HG02943 (cell line): ENCODE data around the gene MET.

ENCODE experiments used
- ATAC-seq: cut with Tn5 transposase; IDR thresholded peaks from one replicate; pipeline ENCODE4 v1.9.1; 2021; ENCODE audit warnings: mild to moderate bottlenecking, low read depth, moderate library complexity; ENCODE audit not compliant: unreplicated experiment

MET gene

DNA sequence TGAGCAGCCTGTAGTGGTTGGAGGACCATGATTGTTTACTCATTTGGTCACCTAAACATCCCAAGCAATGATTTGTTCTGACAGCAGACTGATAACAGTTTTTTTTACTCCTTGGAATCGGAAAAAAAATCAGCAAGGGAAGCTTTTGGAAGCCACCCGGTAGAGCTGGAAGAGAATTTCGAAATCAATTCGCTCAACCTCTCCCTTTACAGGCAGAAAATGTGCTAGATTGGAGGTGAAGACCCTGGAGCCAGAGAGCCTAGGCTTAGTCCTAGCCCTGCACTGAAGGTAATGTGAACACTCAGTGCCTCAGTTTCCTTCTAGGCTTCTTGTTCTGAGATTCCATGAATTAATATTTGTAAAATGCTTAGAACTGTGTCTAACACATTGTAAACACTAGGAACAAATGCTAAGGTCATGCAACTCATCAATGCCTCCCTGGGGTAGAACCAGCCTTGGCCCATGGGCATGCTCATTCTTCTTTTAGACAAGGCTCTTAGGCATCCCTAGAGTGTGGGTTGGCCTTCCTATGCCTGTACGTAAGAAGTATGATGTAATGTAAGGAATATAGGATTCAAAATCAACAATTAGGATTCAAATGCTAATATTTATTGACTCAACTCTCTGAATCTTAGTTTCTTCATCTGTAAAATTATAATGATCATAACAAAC lies 52.7 kb downstream of the MET start:
- no peak for ATAC-seq

DNA sequence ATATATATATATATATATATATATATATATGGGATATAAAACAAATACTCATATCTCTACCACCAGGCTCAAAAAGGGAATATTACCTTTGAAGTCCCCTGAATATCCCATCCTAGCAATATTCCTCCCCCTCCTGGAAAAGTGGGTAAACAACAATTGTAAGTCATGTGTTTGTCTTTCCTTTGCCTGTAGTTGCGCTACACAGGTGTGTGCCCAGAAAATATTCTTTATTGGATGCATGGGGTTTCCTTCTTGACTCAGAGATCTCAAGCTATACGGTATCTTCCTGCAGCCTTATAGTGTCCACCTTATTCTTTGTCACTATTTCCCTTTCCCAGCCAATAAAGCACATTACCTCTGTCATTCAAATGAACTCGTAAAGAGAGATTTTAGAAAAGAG lies 54.2 kb downstream of the MET start:
- ATAC-seq: no peak

DNA sequence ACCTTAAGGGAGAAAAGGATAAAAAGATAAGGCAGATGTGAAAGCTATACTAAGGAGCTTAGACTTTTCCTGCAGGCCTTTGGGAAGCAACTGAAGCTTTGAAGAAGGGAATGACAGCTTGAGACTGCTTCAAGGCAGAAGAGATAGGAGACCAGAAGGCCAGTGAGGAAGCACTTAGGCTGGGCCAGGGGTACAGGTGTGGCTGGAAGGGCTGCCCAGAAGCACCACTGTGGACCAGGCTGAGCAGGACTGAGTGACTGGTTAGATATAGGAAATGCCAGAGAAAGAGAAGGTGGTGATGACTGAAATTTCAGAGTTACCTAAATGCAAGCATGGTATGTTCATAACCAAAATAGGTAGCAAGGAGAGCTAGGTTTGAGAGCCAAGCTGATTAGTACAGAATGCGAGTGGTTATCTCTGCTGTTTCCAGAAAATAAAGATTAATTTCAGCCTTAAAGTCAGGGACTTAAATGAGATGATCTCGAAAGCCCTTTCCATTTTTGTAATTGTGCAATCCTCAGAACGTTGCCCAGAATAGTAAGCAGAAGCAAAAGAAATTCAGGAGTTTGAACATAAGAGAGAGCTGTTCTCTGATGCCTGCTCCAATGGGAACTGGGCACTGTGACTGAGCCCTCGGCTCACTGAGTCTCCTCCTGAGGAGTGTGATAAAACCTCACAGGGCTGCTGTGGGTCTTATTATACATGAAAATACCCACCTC lies 54.9 kb downstream of the MET start:
- no peak for ATAC-seq

DNA sequence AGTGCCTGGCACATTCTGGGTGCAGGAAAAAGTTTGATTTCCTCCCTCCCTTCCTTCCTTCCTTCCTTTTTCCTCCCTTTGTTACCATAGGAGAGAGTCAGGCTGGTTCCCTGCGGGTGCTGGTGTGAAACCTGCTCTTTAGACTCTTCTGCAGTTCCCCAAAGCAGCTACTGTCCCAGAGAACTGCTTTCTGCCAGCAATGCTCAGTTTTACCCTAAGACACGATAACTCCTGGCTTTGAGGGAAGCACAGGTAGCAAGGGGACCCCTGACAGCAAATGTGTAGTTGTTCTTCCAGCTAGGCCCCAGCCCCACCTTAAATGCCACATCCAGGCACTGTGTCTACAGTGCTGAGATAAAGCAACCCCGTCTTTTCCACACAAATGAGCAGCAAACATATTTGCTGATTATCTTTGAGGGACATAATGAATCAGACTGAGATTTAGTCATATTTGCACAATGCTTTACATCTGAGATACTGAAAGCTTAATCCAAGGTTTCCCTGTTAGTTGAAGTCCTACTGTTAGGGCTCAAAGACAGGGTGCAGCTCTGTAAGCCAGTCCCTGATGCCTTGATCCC lies 55.5 kb downstream of the MET start:
- ATAC-seq: no peak

DNA sequence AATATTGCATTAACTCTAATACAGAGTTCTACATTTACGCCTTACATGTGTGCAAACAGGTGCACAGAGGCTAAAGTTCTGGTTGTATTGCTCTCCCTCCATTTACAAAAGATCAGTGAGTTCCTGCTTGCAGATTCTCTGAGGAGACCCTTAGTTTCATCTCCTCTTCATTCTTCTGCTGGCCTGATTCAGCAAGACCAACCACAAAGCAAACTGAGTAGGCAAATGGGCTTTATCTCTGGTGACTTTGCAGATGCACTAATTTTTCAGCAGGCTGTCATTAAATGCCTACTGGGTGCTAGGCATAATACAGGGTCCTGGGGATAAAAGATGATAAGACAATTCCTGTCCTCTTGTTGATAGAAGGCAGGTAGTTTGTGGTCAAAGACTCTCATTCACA lies 56.4 kb downstream of the MET start:
- no peak for ATAC-seq

DNA sequence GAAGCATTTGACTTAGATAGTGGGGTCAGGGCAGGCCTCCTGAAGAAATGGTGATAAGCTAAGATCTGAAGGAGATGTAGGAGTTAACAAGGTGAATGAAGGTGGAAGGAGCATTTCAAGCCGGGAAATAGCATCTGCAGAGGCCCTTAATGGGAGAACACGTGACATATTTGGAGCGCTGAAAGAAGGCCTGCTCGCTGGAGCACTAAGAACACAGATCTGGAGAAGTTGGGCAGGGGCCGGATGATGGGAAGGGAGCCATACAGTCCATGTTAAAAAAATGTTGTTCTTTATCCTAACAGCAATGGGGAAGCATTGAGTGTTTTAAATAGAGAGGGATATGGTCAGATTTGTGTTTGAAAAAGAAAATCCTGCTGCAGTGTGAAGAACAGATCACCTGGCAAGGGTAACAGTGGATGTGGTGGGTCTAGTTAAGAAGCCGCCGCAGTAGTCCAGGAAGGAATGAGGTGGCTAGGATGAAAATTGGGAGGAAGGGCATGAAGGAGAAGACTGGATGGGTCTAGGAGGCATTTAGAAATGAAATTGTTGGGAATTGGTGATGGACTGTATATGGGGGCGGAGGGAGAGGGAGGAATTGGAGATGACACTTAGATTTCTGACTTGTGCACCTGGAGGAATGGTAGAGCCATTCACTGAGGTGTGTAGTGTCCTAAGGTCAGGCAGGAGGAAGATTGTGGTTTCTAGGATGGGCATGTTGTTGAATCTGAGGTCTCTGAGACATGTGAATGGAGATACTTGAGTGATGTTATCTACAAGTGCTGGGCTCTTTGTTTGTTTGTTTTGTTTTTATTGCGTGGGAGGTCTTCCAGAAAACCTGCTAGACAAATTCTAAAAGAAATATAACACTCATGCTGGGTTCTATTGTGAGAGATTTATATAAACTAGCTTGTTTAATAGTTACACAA lies 58.4 kb downstream of the MET start:
- no peak for ATAC-seq

DNA sequence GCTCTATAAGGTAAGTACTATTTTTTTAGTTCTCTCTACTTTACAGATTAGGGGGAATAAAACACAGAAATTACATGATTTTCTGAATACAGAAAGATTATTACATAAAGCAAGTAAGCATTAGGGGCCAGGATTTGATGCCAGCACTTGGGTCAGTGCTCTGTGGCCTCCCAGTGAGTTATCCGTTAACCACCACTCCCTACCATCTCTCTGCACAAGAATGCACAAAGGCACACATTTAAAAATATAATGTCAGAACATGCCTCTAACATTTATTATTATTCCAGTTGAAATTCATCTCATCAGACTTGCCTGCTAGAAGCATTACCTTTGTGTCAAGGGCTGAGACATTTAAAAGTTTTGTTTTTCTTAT lies 59.0 kb downstream of the MET start:
- ATAC-seq: no peak

DNA sequence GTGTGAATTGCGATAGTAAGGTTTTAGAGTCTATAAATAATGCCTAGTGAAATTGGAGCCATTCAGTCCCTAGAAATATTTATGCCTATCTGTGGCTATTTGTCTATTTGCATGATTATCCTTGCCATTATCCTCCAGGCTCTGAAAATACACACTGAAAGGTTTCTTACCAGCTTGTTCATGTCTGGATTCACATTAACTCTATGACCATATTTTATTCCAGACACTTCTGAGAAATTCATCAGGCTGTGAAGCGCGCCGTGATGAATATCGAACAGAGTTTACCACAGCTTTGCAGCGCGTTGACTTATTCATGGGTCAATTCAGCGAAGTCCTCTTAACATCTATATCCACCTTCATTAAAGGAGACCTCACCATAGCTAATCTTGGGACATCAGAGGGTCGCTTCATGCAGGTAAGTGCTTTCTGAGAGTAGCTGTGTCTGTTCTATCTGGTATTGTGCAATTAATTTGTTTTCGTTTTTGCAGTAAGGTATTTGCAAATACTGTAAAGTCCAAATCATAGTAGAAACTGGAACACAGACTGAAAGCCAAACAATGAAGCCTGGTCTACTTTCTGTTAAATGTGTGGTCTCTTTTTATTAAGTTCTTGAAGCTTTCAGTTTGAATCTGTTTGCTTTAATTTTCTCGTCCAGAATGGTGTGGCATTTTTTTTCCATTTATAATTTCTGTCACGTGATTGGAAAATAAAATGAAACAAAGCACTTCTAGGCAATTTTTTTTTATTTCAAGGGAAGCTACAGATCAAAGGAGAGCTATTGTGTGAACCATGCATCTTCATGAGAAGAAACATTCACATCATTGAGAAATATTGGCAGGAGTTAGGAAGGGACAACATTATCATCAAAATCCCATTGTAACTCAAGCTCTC lies 59.7 kb downstream of the MET start:
- ATAC-seq: no peak

DNA sequence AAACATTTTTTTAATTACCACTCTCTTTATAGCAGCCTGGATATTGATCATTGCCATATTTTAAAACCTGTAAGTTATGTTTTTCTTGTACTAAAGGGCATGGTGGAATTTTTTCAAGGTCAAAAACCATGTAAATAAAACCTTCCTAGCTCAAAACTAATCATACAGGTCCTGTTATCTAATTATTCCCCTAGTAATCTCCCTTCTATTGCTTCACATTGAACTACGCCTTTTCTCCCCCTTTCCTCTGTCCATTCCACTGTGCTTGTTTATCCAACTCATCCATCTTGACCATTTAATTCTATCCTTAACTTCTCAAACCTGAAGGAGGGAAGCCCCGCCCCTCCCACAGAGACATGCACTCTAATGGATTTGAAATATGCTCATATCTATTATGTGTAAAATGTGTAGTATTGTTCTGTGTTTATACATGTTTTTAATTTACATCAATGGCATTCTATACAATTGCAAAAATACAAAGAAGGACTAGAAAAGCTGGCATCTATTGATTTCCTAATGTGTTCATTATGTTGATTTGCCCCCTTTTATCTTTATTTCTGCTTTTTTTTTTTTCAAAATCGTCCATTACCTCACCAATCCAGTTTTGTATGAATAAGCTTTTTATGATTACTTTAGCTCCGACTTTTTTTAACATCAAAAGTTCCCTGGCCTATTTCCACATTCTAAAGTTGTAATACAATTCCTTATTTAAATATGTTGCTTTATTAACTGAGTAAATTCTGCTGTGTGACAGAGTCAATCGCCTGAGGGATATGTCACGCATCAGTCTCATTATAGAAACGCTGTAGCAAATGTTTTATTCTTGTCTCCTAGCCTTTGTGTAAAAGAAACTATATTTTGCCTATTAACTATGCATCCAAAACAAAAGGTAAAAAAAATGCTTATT lies 61.0 kb downstream of the MET start:
- no peak for ATAC-seq

DNA sequence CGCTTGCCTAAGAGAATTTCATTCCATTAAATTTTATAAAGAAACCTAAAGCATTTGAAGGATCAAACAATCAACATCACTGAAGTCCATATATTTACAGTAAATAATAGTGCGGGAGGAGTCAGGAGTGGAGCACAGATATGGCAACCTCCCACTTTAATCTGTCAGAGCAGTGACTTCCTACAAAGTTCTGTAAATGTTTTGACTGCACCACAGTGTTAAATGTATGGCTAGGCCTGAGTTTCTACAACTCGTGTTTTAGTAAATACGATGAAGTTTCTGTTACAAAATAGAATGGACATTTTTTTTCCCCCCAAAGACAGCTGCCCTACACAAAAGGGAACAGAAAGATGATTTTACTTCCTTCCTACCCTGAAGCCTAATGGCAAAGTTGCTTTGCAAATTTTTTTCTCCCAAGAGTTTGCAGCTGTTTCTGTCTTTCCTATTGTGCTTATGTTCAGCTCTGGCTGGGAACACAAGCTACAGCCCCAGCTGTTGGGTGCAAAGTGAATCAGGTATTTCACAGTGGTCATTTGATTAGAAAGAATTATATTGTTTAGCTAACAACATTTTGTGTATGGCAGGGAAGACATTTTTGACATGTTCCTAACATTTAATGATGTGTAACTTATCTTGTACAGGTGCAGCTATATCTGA lies 62.1 kb downstream of the MET start:
- no peak for ATAC-seq

DNA sequence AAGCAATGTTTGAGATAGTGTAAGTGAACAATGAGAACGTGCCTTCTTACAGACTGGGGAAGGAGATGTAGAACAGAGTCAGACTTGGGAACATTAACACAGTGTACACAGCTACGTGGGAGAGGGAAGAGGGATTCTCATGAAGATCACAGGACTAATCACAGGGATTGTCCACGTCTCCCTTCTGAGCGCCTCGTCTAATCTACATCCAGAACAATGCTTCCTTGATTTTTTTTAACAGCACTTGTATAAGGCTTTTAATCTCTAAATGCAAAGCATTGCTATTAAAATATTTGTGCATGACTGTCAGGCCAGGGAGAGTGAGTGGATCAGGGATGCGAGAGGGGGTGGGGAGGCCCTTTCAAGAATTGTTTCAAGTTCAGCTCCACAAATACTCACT lies 62.7 kb downstream of the MET start:
- no peak for ATAC-seq

DNA sequence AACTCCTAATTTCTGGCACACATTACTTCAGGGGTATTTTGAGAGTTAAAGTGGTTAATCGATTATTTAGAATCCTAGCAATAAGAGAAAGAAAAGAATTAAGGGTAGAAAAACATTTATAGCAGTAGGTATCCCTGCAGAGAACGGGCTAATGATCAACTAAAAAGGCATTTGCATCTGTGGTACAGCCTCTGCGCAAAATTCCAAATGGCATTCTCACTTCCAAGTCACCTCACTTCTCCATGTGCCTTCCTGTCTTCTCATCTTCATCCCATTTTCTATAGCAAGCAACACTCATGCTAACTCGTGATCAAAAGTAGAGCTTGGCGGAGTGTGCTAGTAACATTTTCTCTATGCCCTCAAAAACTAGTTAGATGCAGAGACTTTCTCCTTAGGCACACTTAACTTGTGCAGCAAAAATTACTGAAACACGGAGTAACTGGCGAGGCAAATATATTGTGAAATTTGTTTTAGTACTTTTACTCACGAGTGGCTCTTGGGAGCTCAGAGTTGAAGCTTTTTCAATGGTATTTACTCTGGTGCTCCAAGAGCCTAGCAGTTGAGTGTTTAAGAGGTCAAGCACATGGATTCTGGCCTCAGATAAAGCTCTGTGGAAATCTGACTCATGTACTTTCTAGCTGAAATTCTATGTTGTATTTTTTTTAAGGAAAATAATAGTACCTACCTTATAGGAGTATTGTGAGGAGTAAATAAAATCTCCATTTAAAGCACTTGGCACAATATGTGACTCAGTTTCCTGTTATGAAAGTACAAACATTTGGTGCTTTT lies 65.1 kb downstream of the MET start:
- no peak for ATAC-seq

DNA sequence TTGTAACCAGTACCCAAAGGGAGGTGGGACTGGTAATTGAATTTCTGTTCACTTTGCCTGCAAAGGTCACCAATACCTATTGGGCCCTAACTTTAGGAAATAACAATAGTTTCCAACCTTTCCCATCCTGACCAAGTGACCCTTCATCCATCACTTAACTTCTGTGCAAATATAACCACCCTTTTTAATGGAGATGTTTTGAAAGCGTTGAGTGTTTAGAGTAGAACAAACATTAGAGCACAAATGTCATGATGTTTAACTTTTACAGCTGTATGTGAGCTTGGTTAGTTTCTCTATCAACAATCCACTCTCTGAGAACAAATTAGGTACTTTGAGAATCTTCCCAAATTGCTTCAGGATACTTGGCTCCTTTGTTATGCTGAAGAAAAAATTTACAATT lies 66.4 kb downstream of the MET start:
- ATAC-seq: no peak

DNA sequence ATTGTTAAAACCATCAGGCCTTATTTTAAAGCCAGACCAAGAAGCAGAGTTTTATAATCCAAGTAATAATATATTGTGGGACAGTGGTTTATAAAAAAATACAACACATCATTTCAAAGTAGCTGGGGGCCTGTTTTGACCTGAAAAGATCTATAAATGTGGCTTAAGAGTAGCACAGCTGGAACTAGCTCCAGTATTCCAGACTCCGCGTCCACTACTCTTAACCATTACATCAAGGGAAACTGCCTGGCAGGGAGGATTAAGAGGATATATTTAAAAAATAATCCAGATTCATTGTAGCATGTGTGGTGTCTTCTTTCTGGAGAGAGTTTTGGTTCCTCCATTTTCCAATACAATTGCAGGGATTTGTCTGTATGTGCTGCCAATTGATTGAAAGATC lies 67.3 kb downstream of the MET start:
- ATAC-seq: no peak

DNA sequence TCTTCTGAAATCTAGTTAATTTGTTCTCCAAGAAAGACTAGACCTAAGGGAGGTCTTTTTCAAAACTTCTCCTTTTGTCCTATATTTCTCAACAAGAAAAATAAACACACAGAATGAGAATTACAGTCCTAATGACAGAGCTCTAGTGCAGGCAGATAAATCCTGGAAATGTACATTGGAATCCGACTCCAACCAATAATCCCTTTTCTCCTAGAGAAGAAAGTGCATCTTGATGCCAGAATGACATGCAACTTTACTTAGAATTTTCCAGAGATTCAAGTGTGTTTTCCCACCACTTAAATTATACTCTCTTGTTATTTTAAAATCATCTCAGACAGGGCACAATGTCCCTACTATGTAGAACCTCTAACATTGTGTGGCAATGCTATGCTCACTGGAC lies 68.2 kb downstream of the MET start:
- ATAC-seq: no peak

DNA sequence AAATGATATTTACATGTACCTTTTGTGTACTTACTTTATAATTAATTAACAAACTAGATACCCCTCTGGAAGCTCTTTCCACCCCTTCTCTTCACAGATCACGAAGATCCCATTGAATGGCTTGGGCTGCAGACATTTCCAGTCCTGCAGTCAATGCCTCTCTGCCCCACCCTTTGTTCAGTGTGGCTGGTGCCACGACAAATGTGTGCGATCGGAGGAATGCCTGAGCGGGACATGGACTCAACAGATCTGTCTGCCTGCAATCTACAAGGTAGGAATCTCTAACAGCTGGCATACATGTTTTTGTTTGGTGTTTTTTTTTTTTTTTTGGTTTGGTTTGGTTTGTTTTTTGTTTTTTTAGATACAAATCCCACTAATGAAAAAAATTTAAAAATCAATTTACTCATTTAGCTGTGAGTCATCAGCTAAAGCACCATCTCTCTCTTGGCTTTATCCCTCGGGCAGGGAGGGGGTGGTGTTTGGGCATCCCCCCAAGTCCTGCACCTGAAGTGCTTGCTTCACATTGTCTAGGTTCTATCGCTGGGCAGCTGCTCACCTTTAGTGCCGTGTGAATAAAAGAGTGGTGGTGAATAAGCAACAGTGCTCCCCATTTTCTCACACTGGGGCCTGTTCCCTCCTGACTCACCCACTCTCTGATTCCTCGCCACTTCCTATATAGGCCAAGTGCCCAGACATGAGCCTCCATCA lies 68.9 kb downstream of the MET start:
- ATAC-seq: no peak

DNA sequence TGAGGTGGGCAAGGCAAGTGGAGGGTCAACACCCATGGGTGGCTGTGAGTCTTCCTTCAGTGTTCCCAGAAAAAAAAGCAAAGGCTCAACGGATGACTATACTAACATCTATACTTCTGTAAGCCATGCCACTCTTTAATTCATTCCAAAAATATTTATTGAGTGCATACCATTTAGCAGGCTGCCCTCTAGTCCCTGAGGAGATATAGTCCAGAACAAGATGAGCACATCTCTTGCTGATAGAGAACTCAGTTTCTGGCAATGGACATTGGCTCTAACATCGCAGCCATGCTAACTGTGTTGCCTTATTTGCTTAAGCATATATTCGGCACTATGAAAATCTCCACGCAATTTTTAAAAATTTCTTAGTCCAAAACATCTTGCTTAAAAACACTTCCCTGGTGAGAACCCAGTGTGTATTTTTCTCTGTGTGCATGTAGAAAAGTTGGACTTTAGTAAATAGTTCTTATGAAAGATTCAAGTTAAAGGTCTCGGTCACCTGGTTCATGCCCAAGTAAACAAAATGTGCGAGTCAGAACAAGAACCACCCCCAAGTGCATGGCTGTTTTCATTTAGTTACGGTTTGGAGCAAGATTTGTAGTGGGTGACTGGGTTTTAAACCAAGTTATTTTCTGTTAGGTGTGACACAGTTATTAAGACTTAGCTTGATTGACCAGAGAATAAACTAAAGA lies 69.8 kb downstream of the MET start:
- ATAC-seq: no peak
